Omental fat pad (tissue), 4 donors: Measurements from ENCODE around the gene KCNAB1. TPM values are rescaled to one million over a fixed set of nuclear protein-coding genes. Genes with fewer than 3 reads are reported as not detected.

Source experiments
- ATAC-seq: fragments of 150-250 bp; one replicate; pipeline ENCODE4 v1.9.1; 2016; ENCODE audit warnings: mild to moderate bottlenecking, moderate library complexity; ENCODE audit not compliant: low FRiP score
- DNase-seq: peaks from one replicate; pipeline ENCODE4 v3.0.0-alpha.2; 2019; ENCODE audit warnings: low spot score
- total RNA-seq, 4 donors: library from RNA; depleted of rRNA; stranded (reverse); fragments of >200 nt; gene quantifications; one replicate each; pipeline ENCODE4 v1.1.0, GENCODE V29; 2016
- TF ChIP-seq, protein P1 (sequence below), 3 donors: fragments of 450-650 bp; IDR thresholded peaks; one replicate each; pipeline ENCODE4 v1.5.1; 2016 to 2017; ENCODE audit warnings: antibody characterized with exemption in 3 of 3, mild to moderate bottlenecking in 3 of 3, moderate library complexity in 2 of 3

The KCNAB1 gene
- total RNA-seq, 4 donors from 2014 or later, result 2.2 to 12.6 (median 5.7) TPM

DNA sequence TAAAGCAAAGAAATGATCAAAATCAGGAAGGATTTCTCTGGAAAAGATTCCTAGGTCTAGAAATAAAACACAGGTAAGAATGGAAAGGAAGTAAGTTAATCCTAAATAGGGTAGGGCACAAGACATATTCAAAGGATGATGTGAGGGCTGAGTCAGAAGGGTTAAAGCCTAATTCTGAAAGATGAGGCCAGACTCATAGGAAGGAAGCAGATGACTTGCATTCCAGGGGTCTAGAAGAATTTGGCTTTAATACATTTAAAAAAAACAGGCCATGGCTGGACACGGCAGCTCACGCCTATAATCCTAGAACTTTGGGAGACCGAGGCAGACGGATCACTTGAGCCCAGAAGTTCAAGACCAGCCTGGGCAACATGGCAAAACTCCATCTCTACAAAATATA, 431.4 kb downstream of the KCNAB1 start:
- DNase-seq (no peak), ATAC-seq (no peak)
- TF ChIP-seq, protein P1, sequence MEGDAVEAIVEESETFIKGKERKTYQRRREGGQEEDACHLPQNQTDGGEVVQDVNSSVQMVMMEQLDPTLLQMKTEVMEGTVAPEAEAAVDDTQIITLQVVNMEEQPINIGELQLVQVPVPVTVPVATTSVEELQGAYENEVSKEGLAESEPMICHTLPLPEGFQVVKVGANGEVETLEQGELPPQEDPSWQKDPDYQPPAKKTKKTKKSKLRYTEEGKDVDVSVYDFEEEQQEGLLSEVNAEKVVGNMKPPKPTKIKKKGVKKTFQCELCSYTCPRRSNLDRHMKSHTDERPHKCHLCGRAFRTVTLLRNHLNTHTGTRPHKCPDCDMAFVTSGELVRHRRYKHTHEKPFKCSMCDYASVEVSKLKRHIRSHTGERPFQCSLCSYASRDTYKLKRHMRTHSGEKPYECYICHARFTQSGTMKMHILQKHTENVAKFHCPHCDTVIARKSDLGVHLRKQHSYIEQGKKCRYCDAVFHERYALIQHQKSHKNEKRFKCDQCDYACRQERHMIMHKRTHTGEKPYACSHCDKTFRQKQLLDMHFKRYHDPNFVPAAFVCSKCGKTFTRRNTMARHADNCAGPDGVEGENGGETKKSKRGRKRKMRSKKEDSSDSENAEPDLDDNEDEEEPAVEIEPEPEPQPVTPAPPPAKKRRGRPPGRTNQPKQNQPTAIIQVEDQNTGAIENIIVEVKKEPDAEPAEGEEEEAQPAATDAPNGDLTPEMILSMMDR (IDR thresholded peaks at IDR 0.05), result no peak

DNA sequence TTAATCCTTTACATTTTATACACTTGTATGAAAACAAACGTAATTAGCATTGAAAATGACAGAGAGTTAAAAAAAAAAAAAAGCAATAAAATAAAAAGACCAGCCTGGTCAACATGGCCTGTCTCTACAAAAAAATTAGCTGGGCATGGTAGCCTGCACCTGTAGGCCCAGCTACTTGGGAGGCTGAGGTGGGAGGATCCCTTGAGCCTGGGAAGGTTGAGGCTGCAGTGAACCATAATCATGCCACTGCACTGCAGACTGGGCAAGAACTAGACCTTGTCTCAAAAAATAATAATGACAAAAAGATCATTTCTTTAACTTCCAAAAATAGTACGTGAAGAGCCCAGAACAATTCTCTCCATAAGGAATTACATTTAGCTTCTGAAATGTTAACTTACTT, 432.6 kb downstream of the KCNAB1 start:
- TF ChIP-seq, protein P1 (IDR thresholded peaks at IDR 0.05), result no peak
- DNase-seq (no peak), ATAC-seq (no peak)

DNA sequence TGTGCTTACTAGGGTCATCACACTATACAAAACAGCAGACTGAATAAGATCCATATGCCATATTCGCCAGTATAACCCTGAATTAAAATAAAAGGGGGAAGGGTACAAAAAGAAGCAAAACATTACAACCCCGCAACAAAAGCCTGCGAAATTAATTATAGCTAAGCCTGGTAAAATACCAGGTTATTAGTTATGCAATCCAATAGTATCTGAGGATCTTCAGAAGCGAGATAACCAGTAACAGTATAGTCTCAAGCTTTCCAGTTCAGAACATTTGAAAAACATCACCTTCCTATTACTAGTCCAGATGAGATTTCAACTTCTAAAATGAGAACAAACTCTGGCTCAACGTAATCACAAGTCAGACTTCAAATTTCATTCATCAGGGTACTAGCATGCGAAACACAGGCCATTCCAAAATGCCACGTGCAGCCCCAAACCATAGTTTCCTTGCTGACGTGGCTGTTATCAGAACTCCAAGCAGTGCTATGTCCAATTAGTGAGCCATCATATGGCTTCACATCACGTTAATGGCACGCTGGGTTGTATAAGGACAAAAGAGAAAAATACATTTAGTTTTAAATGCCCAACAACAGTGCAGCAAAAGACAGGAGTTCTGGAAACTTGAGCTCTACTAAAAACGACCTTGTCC, 433.5 kb downstream of the KCNAB1 start:
- ATAC-seq (peak; percentile 19), DNase-seq (no peak)
- TF ChIP-seq, protein P1 (IDR thresholded peaks at IDR 0.05), result no peak

DNA sequence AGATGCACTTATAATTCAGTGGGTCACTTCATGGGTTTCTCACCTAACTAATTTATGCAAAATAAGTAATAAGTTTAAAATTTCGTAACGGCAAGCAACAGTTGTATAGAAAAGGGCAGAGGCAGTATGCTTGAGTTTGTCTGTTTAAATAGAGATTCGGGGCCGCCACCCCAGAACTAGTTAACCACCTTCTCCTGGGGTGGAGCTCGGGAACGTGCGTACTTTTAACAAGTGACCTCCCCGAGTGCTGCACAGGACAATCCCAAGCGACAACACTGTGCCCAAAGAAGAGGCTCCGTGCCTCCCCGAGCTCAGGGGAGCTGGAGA, 434.1 kb downstream of the KCNAB1 start:
- ATAC-seq (peak; percentile 15), DNase-seq (no peak)
- TF ChIP-seq, protein P1 (IDR thresholded peaks at IDR 0.05), result no peak

DNA sequence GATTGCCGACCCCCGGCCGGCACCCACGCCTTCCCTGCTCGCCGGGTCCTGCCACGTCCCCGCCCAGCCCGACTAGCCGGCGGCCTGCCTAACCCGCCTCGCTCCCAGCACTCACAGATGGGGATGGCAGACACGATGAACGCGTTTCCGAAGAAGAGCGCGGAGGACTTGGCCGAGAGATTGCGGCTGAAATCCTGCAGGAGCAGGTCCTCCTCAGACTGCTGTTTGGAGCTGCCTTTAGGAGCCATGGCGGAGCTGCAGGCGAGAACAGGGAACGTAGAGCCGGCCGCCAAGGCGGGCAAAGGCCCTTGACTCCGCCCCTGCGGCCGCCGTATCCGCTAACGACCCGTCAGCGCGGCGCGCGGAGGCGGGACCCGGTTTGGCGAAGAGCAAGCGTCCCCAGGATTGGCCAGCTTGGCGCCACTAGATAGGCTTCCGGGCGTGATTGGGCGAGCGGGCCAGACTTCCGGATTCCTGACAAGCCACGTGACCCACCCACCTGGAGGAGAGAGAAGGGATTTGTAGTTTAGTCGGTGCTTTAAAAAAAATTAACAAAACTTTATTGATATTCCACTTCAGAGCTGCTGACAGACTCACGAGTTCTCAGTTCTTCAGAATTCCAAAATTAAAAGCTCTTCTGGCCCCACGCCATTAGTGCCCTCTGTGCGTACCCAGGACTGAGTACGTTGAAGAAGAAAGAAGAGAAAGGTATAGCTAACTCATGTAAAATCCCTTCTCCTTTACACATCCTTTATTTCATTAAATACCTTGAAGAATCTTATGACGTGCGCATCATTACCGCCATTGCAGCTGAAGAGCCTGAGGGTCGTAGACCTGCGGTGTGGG, 434.7 kb downstream of the KCNAB1 start, which contains the start of gene SSR3:
SSR3 (minus strand) TSS at position 276 of the 846 bp plus-strand sequence; CDS start at position 248, 28 bp downstream.
- TF ChIP-seq, protein P1 (IDR thresholded peaks at IDR 0.05), result peak in 1 of 3 donors; percentile 7
- DNase-seq (peak; percentile 97), ATAC-seq (peak; percentile 100)

DNA sequence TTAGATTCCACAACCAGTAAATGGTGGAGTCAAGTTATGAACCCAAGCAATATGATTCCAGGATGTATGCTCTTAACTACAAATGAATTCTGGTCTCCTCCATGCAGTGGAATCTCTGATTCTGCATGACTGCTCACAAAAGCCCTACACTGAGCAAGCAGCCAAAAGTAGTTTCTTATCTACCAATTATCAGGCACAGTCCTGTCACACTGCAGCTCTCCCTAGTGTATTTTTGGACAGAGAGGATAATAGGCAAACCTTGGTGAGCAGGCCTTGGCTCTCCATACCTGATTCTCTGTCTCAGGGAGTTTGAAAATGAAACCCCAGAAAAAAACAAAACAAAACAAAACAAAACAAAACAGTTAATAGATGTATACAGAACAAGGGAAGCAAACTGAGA, 438.0 kb downstream of the KCNAB1 start:
- TF ChIP-seq, protein P1 (IDR thresholded peaks at IDR 0.05), result no peak
- DNase-seq (no peak), ATAC-seq (no peak)
